HG03108 (cell line): Measurements from ENCODE around the gene PPM1E.
"Not testable (repeated sequence)": the region's sequence is repeated elsewhere in the genome, so short reads cannot be mapped to it uniquely, and the experiment has no call there.

Experiments
- ATAC-seq: cut with Tn5 transposase; IDR thresholded peaks from one replicate; pipeline ENCODE4 v1.9.1; 2021; ENCODE audit warnings: moderate library complexity; ENCODE audit not compliant: unreplicated experiment

Gene PPM1E

GRCh38 chr17:58755577-58756245 lies at the start of gene PPM1E:
TSS of gene PPM1E (plus strand) at chr17:58755854.
- no peak for ATAC-seq

DNA sequence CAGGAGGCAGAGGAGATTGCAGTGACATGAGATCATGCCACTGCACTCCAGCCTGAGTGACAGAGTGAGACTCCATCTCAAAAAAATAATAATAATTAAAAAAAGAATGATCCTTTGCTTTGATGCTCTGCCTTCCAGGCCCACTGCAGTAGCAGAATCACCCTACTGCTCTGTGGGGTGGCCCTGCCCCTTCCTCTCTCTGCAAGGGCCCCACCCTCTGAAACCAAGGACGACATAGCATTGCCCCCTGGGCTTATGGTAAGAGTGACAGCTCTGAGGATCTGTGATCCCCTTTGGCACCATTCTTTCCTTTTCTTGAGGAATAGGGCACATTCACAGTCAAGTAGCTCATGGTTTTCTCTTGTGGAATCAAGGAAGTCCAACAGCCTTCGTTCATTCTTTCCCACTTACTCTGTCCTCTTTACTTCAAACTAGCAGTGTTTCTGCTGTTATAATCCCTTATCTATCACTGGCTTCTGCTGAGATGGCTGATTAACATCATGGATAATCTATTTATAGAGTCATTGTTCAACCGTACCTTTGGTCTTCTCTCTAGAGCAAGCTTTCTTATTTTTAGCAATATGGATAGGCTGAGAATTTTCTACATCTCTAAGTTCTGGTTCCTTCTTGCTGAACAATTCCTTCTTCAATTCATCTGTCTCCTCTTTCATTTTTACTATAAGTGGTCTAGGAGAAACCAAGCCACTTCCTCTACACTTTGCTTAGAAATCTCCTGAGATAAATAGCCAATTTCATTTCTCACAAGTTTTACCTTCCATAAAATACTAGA lies 49.1 kb upstream of the PPM1E start:
- no peak for ATAC-seq

DNA sequence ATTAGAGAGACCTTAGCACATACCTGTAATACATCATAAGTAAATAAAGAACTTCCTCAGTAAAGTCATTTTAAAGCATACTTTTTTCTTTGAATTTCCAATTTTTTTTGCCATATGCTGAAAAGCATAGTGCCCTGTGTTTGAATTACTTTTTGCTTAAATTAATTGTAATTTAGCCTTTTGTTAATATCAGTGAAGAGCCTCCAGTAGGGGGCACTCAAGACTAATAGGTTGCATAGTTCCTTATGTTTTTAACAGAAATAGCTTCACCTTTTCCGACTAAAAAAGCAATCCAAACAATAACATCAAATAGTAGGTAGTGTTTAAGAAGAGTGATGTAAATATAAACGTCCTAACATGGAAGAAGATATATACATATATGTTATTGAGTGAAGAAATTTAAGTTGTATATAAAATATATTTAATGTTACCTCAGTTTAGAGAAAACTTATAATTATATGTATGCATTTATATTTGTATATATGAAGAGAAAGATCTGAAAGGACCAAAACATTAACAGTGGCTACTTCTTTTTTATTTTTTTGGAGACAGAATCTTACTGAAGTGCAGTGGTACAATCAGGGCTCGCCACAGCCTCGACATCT lies 44.6 kb upstream of the PPM1E start:
- ATAC-seq = no peak

DNA sequence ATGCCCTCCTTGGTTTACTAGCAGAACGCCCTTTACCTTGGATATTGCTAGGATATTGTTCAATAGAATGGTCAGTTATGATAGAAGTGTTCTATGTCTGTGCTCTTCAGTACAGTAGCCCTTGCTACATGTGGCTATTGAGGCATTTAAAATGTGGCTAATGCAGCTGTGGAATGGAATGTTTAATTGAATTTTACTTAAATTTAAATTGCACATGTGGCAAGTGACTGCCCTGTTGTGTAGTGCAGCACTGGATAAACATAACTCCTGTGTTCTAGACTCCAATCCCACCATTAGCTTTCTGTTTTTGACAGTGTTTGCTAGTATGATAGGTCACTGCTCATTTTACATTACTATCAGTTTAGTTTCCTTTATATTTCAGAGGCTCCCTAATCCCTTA lies 33.4 kb upstream of the PPM1E start:
- no peak for ATAC-seq

- no peak for ATAC-seq
Observed at GRCh38 chr17:58722696-58723095, 33.0 kb upstream of the PPM1E start.

DNA sequence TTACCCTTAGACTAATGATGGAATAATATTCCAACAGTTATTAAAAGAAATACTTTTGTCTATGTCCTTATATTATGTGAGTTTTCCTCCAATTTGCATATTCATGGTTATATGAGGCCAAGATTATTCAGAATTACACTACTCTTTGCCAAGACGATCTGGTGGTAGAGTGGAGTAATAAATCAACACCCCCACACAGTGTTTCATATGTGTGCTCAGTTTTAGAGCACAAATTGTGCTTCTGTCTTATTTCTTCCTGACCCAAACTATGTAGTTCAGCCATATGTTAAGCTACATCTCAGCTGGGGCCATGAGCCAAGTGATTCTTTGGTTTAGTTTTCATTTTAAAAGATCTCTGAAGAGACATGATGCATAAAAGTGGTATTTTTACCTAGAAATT lies 26.9 kb upstream of the PPM1E start:
- no peak for ATAC-seq

- no peak for ATAC-seq
Observed at GRCh38 chr17:58730937-58731336, 24.7 kb upstream of the PPM1E start.

- ATAC-seq = no peak
Observed at GRCh38 chr17:58734040-58734439, 21.6 kb upstream of the PPM1E start.

- ATAC-seq = no peak
Observed at GRCh38 chr17:58734811-58735210, 20.8 kb upstream of the PPM1E start.

DNA sequence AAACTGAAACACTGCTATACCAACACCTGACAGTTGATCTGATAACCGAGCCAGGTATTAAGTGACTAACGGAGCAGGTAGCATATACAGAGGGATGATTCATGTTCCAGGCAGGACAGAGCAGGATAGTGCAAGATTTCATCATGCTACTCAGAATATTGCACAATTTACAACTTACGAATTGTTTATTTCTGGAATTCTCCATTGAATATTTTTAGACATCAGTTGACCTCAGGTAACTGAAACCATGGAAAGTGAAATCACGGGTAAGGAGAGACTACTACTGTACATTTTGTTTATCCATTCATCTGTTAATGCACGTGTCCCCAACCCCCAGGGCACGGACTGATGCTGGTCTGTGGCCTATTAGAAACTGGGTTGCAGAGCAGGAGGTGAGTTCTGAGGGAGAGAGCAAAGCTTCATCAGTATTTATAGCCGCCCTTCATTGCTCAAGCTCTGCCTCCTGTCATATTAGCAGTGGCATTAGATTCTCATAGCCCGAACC lies 14.5 kb upstream of the PPM1E start:
- ATAC-seq = no peak

GRCh38 chr17:58747674-58748073 lies 8.0 kb upstream of the PPM1E start:
- ATAC-seq = no peak

DNA sequence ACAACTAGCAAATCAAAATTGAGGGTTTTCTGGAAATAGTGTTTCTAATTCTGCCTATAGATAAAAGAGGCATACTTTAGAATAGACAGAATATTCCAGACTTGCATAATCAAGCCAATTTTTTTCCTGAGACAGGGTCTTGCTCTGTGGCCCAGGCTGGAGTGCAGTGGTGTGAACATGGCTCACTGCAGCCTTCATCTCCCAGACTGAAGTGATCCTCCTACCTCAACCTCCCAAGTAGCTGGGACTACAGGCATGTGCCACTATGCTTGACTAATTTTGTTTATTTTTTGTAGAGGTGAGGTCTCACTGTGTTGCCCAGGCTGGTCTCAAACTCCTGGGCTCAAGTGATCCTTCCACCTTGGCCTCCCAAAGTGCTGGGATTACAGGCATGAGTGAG lies 6.0 kb upstream of the PPM1E start:
- not testable (repeated sequence) for ATAC-seq

DNA sequence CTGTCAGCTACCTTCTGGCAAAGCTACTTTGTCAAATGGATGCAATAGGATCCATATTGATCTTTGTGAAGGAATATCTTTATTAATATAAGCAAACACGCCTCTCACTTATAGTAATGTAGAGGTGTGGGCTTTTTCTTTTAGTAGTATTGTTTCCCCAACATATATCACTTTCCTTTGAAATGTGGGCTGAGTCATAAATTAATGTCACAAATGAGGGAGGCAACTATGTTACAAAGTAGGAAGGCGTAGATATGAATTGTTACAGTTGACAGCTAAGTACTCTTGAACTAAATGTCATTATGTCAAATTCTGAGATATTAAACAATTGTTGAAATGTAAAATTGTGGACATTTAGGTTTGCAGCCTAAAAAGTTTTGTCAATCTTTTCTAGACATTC lies 2.6 kb upstream of the PPM1E start:
- no peak for ATAC-seq

DNA sequence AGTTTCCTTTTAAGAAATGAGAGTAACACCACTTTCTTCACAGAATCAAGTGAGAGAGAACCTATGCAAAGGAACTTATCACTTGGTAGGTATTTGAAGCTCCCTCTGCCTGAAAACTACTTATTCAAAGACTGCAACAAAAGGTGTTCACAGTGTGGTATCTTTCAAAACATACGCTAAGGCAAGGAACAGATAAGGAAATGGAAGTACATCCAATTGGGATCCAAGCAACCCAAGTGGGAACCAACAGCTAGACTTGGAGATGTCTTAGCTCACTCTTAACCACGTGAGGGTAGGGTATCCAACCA lies 431 bp upstream of the PPM1E start:
- no peak for ATAC-seq

- no peak for ATAC-seq
Observed at GRCh38 chr17:58756246-58757161, 850 bp downstream of the PPM1E start.

DNA sequence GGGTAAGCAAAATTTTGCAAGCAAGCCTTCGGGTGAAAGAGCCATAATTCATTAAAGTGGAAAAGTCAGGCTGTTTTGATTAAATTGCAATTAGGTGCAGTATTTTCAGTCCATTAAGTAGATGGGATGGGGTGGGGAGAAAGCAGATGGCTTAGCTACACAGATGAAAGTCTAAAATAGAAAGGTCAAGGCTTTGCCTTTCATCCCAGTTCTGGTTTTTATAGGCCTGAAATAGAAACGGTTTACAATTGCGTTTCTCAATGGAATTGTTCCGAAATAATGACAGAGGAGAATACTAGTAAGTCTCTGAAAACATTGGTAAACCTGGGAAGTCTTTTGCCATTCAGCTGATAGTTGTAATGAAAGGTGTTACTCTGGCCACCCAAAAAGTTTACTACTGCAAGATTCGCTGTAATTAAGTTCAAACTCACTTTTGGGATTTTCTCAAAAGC lies 1.5 kb downstream of the PPM1E start:
- no peak for ATAC-seq

- ATAC-seq = no peak
Observed at GRCh38 chr17:58758890-58759289, 3.2 kb downstream of the PPM1E start.

DNA sequence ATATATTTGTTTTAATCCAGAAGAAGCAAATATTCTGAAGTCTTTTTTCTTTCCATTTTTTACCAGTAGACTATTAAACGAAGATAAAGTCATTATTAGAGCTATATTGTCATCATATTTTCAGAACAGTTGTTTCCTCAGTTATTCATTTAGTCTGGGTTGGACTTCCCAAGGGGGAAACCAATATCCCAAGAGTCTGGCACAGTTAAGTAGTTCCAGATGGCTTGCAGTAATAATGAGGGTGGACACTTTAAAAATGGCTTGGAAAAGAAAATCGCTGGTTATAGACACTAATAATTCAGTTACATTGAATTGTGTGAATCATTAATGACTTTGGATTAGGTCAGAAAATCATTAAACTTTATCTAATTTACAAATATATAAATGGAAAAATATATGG lies 3.9 kb downstream of the PPM1E start:
- ATAC-seq = no peak

DNA sequence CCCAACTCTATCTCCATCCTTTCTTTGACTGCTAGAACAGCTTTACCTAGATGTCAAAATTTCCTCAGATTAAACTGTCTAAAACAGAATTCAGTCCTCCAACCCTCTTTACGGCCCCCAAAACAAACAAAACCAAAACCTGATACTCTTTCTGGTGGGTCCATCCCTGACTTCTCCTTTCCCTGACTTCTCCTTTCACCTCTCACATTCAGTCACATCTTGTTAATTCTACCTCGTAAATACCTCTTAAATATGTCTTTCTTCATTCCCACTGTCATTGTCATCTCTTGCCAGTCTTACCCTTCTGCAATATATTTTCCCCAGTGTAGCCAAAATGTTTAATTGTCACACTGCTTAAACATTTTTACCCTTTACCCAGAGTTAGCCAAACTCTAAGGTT lies 4.6 kb downstream of the PPM1E start:
- ATAC-seq = no peak

- no peak for ATAC-seq
Observed at GRCh38 chr17:58763263-58763662, 7.6 kb downstream of the PPM1E start.

GRCh38 chr17:58764373-58764772 lies 8.7 kb downstream of the PPM1E start:
- ATAC-seq = no peak
